ENCODE measurements around the gene NEU2. TPM values are rescaled to one million over a fixed set of nuclear protein-coding genes. Genes with fewer than 3 reads are reported as not detected.

Gene NEU2
- total RNA-seq, 1 donor: not detected

GRCh38 chr2:233076749-233077148 lies 44.3 kb downstream of the NEU2 start:
- H3K4me3 ChIP-seq (ENCODE audit: low read depth, low read length): no peak overlapping the region
- no peak for DNase-seq (ENCODE audit: low read depth)
- TF ChIP-seq CTCF (IDR thresholded peaks at IDR 0.05; ENCODE audit: insufficient read depth, low read depth, low read length): no peak

DNA sequence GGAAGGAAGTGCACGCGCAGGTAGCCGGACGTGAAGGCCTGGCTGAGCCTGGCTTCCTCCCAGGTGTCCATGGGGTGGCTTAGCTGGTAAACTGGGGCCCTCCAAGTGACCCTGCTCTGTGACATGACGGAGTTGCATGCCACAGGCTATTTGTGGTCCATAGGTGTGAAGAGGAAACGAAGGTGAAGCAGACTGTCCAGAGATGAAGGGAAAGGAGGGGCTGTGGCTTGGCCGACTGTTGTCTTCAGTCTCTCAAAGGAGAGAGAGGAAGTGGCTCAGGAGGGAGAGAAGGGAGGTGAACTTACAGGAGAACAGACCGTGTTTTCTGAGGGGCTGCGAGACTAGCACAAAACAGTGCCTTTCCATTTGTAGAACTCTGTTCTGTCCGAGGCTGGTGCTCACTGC lies 47.0 kb downstream of the NEU2 start:
- no peak for TF ChIP-seq CTCF (IDR thresholded peaks at IDR 0.05; ENCODE audit: insufficient read depth, low read depth, low read length)

DNA sequence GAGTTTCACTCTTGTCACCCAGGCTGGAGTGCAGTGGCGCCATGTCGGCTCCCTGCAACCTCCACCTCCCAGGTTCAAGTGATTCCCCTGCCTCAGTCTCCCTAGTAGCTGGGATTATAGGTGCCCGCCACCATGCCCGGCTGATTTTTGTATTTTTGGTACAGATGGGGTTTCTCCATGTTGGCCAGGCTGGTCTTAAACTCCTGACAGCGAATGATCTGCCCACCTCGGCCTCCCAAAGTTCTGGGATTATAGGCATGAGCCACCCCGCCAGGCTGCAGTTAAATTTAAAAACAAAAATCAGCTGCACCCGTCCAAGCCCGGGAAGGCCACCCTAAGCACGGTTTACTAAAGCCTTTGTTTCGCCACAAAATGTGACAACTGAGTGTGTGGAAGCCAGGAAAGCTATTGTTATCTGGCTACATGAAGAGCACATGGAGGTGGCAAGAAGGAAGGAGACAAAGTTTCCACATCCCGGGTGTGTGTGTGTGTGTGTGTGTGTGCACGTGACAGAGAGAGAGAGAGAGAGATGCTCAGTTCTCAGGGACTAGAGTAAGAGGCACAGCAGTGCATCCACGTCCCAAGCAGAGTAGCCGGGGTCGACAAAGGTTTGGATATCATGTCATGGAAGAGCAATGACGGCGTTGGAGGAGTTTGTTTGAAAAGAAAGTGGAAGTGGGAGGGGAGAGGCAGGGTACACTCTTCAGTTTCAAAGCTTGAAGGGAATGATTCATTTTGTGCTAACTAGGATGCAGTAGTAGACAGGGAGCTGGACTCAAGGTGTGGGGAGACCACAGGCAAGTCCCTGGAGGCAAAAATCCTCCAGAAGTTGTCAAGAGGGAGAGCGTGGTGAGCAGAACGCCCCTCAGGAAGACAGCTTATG lies 47.7 kb downstream of the NEU2 start:
- DNase-seq (ENCODE audit: low read depth): no peak
- H3K4me3 ChIP-seq (ENCODE audit: low read depth, low read length): no peak overlapping the region
- no peak for TF ChIP-seq CTCF (IDR thresholded peaks at IDR 0.05; ENCODE audit: insufficient read depth, low read depth, low read length)

More for the DNA sequence above, 47.0 kb downstream of the NEU2 start:
- no peak overlapping the region for H3K4me3 ChIP-seq (ENCODE audit: low read depth, low read length)
- no peak for DNase-seq (ENCODE audit: low read depth)

DNA sequence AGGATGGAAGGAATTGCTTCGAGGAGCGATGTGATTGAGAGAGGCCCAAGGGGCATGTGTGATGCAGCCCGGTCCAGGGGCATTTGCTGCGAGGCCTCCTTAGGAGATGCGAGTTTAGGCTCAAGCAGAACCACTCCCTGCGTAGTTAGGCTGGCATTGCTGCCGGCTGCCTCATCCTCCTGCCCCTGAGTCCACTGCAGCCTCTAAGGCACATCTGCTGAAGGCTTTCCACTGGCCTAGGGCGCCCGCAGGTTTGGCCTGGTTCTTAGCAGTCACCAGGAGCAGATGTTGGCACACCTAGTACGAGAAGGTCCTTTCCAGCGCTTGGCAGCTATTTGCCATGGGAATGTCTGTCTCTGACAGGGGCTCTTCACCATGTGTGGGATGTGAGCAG lies 48.4 kb downstream of the NEU2 start:
- no peak overlapping the region for H3K4me3 ChIP-seq (ENCODE audit: low read depth, low read length)
- TF ChIP-seq CTCF (IDR thresholded peaks at IDR 0.05; ENCODE audit: insufficient read depth, low read depth, low read length): no peak
- DNase-seq (ENCODE audit: low read depth): no peak

GRCh38 chr2:233081232-233081730 lies 48.8 kb downstream of the NEU2 start:
- H3K4me3 ChIP-seq (ENCODE audit: low read depth, low read length): no peak overlapping the region
- no peak for TF ChIP-seq CTCF (IDR thresholded peaks at IDR 0.05; ENCODE audit: insufficient read depth, low read depth, low read length)
- DNase-seq (ENCODE audit: low read depth): no peak

DNA sequence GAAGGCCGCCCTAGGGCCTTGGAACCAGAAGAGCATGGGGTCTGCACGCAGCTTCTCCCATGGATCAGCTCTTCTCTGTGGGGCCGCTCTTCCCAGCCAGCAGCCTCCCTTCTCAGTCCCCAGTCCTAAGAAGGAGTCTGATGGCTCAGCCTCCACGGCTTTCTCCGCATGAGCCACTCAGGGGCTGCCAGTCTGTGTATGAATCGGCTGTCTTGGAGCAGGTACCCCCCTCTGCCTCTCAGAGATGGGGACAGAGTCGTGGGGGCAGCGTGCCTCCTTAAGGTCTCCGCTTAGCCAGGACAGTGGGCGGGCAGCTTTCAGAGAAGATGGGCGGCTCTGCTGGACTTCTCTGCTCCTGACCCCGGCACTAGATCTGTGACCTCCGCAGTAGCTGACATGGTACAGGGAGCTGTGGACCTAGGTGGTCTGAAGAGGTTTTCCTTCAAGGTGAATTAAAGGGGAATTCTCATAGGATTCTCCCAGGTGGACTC lies 49.3 kb downstream of the NEU2 start:
- H3K4me3 ChIP-seq (ENCODE audit: low read depth, low read length): no peak overlapping the region
- no peak for TF ChIP-seq CTCF (IDR thresholded peaks at IDR 0.05; ENCODE audit: insufficient read depth, low read depth, low read length)
- no peak for DNase-seq (ENCODE audit: low read depth)

Measured in fibroblast of villous mesenchyme (primary cell).